ENCODE results near the gene NUDT21.
"Not testable (repeated sequence)": the region's sequence is repeated elsewhere in the genome, so short reads cannot be mapped to it uniquely, and the experiment has no call there.

NUDT21 gene

GRCh38 chr16:56450986-56451752 is at the start of gene NUDT21, which contains the start of gene OGFOD1:
NUDT21 (minus strand) TSS chr16:56451332; CDS start chr16:56451202, 130 bp downstream.
OGFOD1 (plus strand) TSS chr16:56451554; CDS start chr16:56451613, 59 bp downstream.
- TF ChIP-seq CTCF (IDR thresholded peaks at IDR 0.05; ENCODE audit: insufficient read depth, low read depth, low read length, missing control alignments), result no peak
- peak; percentile 97 for DNase-seq (ENCODE audit: low read depth)
- H3K4me3 ChIP-seq (ENCODE audit: low read depth, low read length), result peak within 1 kb of the TSS; percentile 99

- TF ChIP-seq CTCF (IDR thresholded peaks at IDR 0.05; ENCODE audit: insufficient read depth, low read depth, low read length, missing control alignments), result no peak
- H3K4me3 ChIP-seq (ENCODE audit: low read depth, low read length), result no peak overlapping the region
- no peak for DNase-seq (ENCODE audit: low read depth)
Observed at GRCh38 chr16:56493815-56494214, 42.7 kb upstream of the NUDT21 start.

GRCh38 chr16:56493126-56493525 is 42.0 kb upstream of the NUDT21 start:
- H3K4me3 ChIP-seq (ENCODE audit: low read depth, low read length), result no peak overlapping the region
- DNase-seq (ENCODE audit: low read depth), result no peak
- no peak for TF ChIP-seq CTCF (IDR thresholded peaks at IDR 0.05; ENCODE audit: insufficient read depth, low read depth, low read length, missing control alignments)

- DNase-seq (ENCODE audit: low read depth), result peak; percentile 10
- no peak for TF ChIP-seq CTCF (IDR thresholded peaks at IDR 0.05; ENCODE audit: insufficient read depth, low read depth, low read length, missing control alignments)
- no peak overlapping the region for H3K4me3 ChIP-seq (ENCODE audit: low read depth, low read length)
Observed at GRCh38 chr16:56491657-56492261, 40.6 kb upstream of the NUDT21 start.

- not testable (repeated sequence) for H3K4me3 ChIP-seq (ENCODE audit: low read depth, low read length); DNase-seq (ENCODE audit: low read depth)
Observed at GRCh38 chr16:56488868-56489267, 37.7 kb upstream of the NUDT21 start.

GRCh38 chr16:56488035-56488434 is 36.9 kb upstream of the NUDT21 start:
- no peak for TF ChIP-seq CTCF (IDR thresholded peaks at IDR 0.05; ENCODE audit: insufficient read depth, low read depth, low read length, missing control alignments)
- no peak for DNase-seq (ENCODE audit: low read depth)
- no peak overlapping the region for H3K4me3 ChIP-seq (ENCODE audit: low read depth, low read length)

- TF ChIP-seq CTCF (IDR thresholded peaks at IDR 0.05; ENCODE audit: insufficient read depth, low read depth, low read length, missing control alignments), result no peak
- no peak for DNase-seq (ENCODE audit: low read depth)
Observed at GRCh38 chr16:56483394-56483793, 32.3 kb upstream of the NUDT21 start.

More at GRCh38 chr16:56483394-56483793, 32.3 kb upstream of the NUDT21 start:
- H3K4me3 ChIP-seq (ENCODE audit: low read depth, low read length), result no peak overlapping the region
